Nephron (organoid): Measurements from ENCODE around the gene CDH12.

ENCODE experiments used
- H3K27ac Mint-ChIP-seq, 3 experiments: 2 replicates each; pipeline ENCODE4 v1.8.0; 2020; ENCODE audit warnings: mixed read lengths in 3 of 3, mild to moderate bottlenecking in 2 of 3, moderate library complexity in 1 of 3
- H3K27me3 Mint-ChIP-seq: 2 replicates; pipeline ENCODE4 v1.8.0; 2021; ENCODE audit warnings: low read depth, mild to moderate bottlenecking, moderate library complexity, mixed read lengths
- H3K36me3 Mint-ChIP-seq: 2 replicates; pipeline ENCODE4 v1.8.0; 2020; ENCODE audit warnings: low read depth, mixed read lengths
- H3K4me1 Mint-ChIP-seq: 2 replicates; pipeline ENCODE4 v1.8.0; 2020; ENCODE audit warnings: mixed read lengths
- H3K4me3 Mint-ChIP-seq, 3 experiments: 2 replicates each; pipeline ENCODE4 v1.8.0; 2020; ENCODE audit warnings: mild to moderate bottlenecking in 3 of 3, mixed read lengths in 3 of 3, moderate library complexity in 2 of 3
- H3K9me3 Mint-ChIP-seq: 2 replicates; pipeline ENCODE4 v1.8.0; 2020; ENCODE audit warnings: mixed read lengths
- CTCF ChIP-seq, 3 experiments: fragments of 200-600 bp; sonication (generic); IDR thresholded peaks; one replicate each; pipeline ENCODE4 v1.5.0; 2021; ENCODE audit warnings: antibody characterized with exemption in 3 of 3; ENCODE audit not compliant: unreplicated experiment in 3 of 3

CDH12 gene

GRCh38 chr5:22473886-22474285 lies 379.3 kb downstream of the CDH12 start:
- H3K27me3 Mint-ChIP-seq, result no peaks in the 10 kb centered on the region
- H3K9me3 Mint-ChIP-seq, result no peaks in the 10 kb centered on the region
- no peak for TF ChIP-seq CTCF (IDR thresholded peaks at IDR 0.05; ENCODE audit: unreplicated experiment in 3 of 3)
- no peak overlapping the region for H3K4me3 Mint-ChIP-seq
- H3K4me1 Mint-ChIP-seq, result no peaks in the 10 kb centered on the region
- H3K27ac Mint-ChIP-seq, result no peak overlapping the region
- no peaks in the 10 kb centered on the region for H3K36me3 Mint-ChIP-seq

GRCh38 chr5:22471154-22471553 lies 382.0 kb downstream of the CDH12 start:
- Mint-ChIP-seq H3K36me3 (no peaks in the 10 kb centered on the region), H3K4me3 (no peak overlapping the region), H3K9me3 (no peaks in the 10 kb centered on the region), H3K27ac (no peak overlapping the region), H3K27me3 (no peaks in the 10 kb centered on the region), H3K4me1 (no peaks in the 10 kb centered on the region)
- no peak for TF ChIP-seq CTCF (IDR thresholded peaks at IDR 0.05; ENCODE audit: unreplicated experiment in 3 of 3)

GRCh38 chr5:22470408-22470807 lies 382.7 kb downstream of the CDH12 start:
- TF ChIP-seq CTCF (IDR thresholded peaks at IDR 0.05; ENCODE audit: unreplicated experiment in 3 of 3), result no peak

GRCh38 chr5:22465616-22466015 lies 387.5 kb downstream of the CDH12 start:
- H3K27me3 Mint-ChIP-seq, result no peaks in the 10 kb centered on the region
- TF ChIP-seq CTCF (IDR thresholded peaks at IDR 0.05; ENCODE audit: unreplicated experiment in 3 of 3), result no peak
- no peaks in the 10 kb centered on the region for H3K4me1 Mint-ChIP-seq
- H3K9me3 Mint-ChIP-seq, result no peaks in the 10 kb centered on the region
- no peak overlapping the region for H3K4me3 Mint-ChIP-seq
- no peak overlapping the region for H3K27ac Mint-ChIP-seq
- H3K36me3 Mint-ChIP-seq, result no peaks in the 10 kb centered on the region

More at GRCh38 chr5:22470408-22470807, 382.7 kb downstream of the CDH12 start:
- no peaks in the 10 kb centered on the region for H3K4me1 Mint-ChIP-seq
- H3K9me3 Mint-ChIP-seq, result no peaks in the 10 kb centered on the region
- no peaks in the 10 kb centered on the region for H3K36me3 Mint-ChIP-seq
- no peaks in the 10 kb centered on the region for H3K27me3 Mint-ChIP-seq
- no peak overlapping the region for H3K4me3 Mint-ChIP-seq
- no peak overlapping the region for H3K27ac Mint-ChIP-seq

- Mint-ChIP-seq H3K4me3 (no peak overlapping the region), H3K9me3 (no peaks in the 10 kb centered on the region), H3K27ac (no peak overlapping the region), H3K36me3 (no peaks in the 10 kb centered on the region), H3K4me1 (no peaks in the 10 kb centered on the region), H3K27me3 (no peaks in the 10 kb centered on the region)
- TF ChIP-seq CTCF (IDR thresholded peaks at IDR 0.05; ENCODE audit: unreplicated experiment in 3 of 3), result no peak
Observed at GRCh38 chr5:22465177-22465576, 388.0 kb downstream of the CDH12 start.

- H3K27me3 Mint-ChIP-seq, result no peaks in the 10 kb centered on the region
- H3K36me3 Mint-ChIP-seq, result no peaks in the 10 kb centered on the region
- no peak for TF ChIP-seq CTCF (IDR thresholded peaks at IDR 0.05; ENCODE audit: unreplicated experiment in 3 of 3)
- H3K27ac Mint-ChIP-seq, result no peak overlapping the region
- H3K4me3 Mint-ChIP-seq, result no peak overlapping the region
- no peaks in the 10 kb centered on the region for H3K4me1 Mint-ChIP-seq
- no peaks in the 10 kb centered on the region for H3K9me3 Mint-ChIP-seq
Observed at GRCh38 chr5:22460189-22460588, 393.0 kb downstream of the CDH12 start.
